HG03520 (cell line): ENCODE measurements around the gene ANKRD52.
A peak's percentile ranks its signal among the peaks of the same experiment; 100 is the strongest.
"Not testable (repeated sequence)": the region's sequence is repeated elsewhere in the genome, so short reads cannot be mapped to it uniquely, and the experiment has no call there.

Experiments used
- ATAC-seq: cut with Tn5 transposase; IDR thresholded peaks from one replicate; pipeline ENCODE4 v1.9.1; 2021; ENCODE audit warnings: mild to moderate bottlenecking, moderate library complexity; ENCODE audit not compliant: unreplicated experiment

Gene ANKRD52

DNA sequence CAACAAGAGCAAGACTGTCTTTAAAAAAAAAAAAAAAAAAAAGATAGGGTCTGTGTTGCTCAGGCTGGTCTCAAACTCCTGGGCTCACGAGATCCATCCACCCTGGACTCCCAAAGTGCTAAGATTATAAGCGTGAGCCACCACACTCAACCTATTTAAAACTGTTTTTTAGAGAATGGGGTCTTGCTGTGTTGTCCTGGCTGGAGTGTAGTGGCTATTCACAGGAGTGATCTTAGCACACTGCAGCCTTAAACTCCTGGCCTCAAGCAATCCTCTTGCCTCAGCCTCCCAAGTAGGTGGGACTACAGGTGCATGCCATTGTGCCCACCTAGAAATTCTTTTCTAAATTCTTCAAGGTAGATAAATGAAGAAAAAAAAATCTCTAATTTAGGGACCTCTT lies 16.1 kb upstream of the ANKRD52 start:
- ATAC-seq, result no peak

DNA sequence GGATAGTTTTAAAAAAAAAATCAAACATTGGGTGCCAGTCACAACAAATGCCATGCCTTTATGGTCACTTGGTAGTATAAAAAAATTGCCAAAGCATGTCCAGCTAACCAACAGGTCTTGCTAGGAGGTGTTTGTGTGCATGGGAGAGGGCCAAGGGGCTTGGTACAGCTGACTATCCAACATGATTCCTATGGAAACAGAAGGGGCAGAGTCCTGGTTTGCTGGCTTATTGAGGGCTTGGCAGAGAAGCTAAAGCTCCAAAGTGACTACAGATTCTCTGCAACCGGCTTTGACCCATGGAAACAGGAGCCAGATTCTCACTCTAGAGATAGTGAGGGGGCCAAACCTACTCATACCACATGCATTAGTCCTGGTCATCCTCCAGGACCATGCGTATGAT lies 14.3 kb upstream of the ANKRD52 start:
- ATAC-seq, result not testable (repeated sequence)

GRCh38 chr12:56271031-56271430 lies 12.8 kb upstream of the ANKRD52 start:
- no peak for ATAC-seq

- ATAC-seq, result no peak
Observed at GRCh38 chr12:56267443-56268071, 9.4 kb upstream of the ANKRD52 start.

- ATAC-seq, result peak; percentile 85
Observed at GRCh38 chr12:56266693-56267442, 8.7 kb upstream of the ANKRD52 start, which contains the start of gene COQ10A. TSS of gene COQ10A (plus strand) at chr12:56266942. CDS start at chr12:56267119, 177 bp downstream.

DNA sequence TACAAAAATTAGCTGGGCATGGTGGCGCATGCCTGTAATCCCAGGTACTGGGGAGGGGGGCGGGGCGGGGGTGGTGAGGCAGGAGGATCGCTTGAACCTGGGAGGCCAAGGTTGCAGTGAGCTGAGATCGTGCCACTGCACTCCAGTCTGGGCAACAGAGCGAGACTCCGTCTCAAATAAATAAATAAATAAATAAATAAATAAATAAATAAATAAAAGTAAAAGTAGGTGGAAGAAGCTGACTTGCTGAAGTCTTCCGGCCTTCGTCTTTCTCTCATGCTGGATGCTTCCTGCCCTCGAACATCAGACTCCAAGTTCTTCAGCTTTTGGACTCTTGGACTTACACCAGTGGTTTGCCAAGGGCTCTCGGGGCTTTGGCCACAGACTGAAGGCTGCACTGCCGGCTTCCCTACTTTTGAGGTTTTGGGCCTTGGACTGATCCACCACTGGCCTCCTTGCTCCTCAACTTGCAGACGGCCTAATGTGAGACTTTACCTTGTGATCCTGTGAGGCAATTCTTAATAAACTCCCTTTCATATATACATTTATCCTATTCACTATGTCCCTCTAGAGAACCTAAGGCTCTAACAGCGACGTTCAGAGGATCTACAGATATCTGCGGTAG lies 8.0 kb upstream of the ANKRD52 start:
- ATAC-seq, result not testable (repeated sequence)

- not testable (repeated sequence) for ATAC-seq
Observed at GRCh38 chr12:56262955-56263354, 4.8 kb upstream of the ANKRD52 start.

GRCh38 chr12:56261503-56262232 lies 3.5 kb upstream of the ANKRD52 start:
- no peak for ATAC-seq

DNA sequence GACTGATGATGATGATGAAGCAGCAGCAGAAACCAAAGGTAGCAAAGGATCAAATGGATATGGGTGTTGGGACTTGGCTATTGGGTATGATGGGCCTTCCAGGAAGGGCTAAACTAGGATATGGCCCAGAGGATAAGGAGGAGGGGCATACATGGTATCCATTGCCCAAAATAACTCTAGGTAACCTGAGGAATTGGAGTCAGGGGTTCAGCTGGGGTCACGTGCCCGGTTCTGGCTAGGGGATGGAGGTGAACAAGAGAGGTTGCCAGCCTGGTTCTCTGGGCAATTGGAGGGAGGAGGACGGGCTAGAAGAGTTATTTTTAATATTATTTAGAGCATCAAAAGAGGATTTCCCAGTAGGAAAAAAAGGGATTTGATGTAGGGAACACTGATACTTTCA lies 2.7 kb upstream of the ANKRD52 start:
- no peak for ATAC-seq

- ATAC-seq, result no peak
Observed at GRCh38 chr12:56260380-56260779, 2.2 kb upstream of the ANKRD52 start.

DNA sequence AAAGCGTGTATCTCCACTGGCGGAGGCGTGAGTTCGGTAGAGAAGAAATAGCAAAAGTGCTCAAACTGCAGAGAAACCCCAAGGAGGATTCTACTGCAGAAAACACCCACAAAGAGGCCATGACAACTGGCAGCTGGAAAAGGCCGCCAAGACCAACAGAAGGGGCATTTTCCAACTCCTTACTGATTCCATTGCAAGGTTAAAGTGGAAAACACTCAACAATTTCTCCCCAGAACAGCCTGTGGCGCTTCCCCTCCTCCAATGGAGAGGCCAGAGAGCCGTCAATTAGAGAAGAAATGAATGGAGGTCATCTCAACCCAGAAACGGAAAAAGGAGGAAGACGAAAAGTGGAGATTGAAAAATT lies 618 bp upstream of the ANKRD52 start:
- no peak for ATAC-seq

DNA sequence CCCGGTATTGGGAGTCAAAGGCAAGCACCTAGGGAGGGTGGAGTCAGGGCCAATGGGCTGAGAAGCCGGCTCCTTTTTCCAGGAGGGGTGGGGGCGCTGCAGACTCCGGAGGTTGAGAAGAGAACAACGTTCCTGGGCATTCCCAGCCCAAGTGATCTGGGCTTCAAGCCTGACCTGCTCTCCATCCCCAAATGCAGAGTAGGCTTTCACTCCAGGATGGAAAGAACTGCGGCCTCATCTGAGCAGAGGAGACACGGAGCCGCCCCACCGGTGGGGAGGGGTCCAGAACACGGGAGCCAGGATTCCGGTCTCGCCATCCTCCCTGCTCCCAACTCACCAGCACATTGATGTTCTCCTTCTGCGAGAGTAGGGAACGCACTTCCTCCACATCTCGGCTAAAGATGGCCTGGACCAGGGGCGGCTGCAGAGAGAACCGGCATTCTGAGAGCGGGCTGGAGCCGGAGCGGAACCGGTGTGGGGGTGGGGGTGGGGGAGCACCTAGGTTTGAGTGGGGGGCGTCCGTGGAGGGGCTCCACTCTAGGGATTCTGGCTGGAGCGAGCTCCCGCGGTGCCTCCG lies 605 bp downstream of the ANKRD52 start:
- ATAC-seq, result no peak

- ATAC-seq, result no peak
Observed at GRCh38 chr12:56257071-56257470, 1.1 kb downstream of the ANKRD52 start.

GRCh38 chr12:56256326-56256960 lies 1.7 kb downstream of the ANKRD52 start:
- no peak for ATAC-seq

DNA sequence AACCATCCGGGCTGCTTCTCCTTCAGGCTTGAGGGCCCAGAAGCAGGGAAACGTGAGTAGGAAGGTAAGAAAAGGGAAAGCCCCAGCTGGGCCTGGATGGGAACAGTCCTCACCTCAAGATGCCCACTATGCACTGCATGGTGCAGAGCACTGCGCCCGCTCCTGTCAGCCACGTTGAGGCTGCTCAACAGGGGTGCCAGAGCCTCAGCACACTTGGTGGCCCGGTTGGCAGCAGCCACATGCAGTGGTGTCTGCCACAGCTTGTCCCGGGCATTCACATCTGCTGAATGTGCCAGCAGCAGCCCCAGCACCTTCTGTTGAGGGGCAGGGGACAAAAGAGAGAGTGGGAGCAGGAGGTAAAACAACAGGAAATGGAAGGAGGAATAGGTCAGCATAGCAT lies 2.5 kb downstream of the ANKRD52 start:
- no peak for ATAC-seq

DNA sequence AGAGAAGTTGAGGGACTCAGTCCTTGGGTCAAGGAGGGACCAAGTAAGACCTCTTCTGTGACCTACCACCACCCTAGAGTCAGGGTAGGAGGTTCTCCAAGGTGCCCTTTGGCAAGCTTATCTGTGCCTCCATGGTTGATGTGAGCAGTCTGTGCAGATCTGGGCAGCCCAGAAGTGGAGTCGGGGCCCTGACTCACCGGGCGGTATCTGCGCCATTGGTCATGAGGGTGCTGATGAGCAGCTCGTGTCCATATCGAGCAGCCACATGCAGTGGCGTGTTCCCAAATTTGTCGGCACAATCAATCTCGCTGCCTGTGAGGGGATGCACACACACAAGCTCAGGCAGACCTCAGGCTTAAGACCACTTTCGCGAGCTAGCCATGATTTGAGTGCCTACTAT lies 5.1 kb downstream of the ANKRD52 start:
- no peak for ATAC-seq

DNA sequence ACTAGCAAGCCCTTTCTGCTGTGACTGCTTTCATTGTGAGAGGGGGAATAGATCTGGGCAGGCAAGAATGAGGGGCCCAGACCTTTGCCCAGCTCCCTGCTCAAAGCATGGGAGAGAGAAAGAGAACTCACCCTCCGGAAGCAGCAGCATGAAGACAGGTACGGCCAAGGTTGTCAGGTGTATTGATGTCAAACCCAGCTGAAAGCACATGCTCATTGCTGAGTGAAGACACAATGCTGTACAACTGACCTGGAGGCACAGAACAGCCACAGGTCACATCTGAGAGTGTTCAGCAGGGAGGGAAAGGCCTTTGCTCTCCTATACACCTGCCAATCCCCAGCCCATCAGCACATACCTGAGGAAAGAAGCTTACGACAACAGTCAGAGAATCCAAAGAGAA lies 5.5 kb downstream of the ANKRD52 start:
- ATAC-seq, result no peak

- ATAC-seq, result no peak
Observed at GRCh38 chr12:56248711-56249110, 9.5 kb downstream of the ANKRD52 start.

- no peak for ATAC-seq
Observed at GRCh38 chr12:56247923-56248322, 10.3 kb downstream of the ANKRD52 start.

DNA sequence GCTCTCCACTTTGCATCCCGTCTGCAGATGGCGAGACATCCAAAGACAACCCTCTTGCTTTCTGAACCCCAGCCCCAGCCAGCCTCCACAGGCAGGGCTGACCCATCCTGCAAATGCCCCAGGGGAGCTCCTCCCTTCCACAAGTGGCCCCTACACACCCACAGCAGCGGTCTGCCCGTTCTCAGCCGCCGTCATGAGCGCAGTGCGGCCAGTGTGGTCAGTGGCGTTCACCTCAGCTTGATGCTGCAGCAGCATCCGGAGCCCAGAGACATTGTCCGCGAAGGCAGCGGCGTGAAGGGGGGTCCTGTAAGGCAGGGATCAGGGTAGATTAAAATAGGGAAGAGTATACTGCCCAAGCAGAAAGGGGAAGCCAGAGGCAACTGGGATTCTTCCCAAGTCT lies 13.7 kb downstream of the ANKRD52 start:
- ATAC-seq, result no peak

DNA sequence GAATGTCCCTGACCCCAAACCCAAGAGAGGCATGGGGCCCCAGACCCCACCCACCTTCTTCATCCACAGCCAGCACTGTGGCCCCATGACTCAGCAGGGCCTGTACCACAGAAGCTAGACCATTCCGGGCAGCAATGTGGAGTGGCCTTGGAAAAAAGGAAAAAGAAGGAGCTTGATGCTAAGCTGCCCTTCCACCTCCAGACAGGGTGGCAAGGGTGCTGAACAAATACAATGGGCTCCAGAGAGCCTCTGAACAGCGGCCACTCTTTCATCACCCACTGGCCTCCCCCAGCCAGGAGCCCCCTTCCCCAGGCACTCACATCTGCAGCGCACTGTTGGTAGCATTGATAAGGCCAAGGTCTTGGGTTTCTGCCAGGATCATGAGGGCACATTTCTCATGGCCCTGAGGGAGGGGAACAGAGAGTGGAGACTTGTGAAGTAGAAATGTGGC lies 14.4 kb downstream of the ANKRD52 start:
- no peak for ATAC-seq
